LoVo (cell line): Measurements from ENCODE around the gene CELA2B.

Experiments used
- DNase-seq: peaks from one replicate; pipeline ENCODE4 v3.0.0-alpha.2; 2016; ENCODE audit warnings: low spot score

CELA2B gene

GRCh38 chr1:15526021-15526489, 50.2 kb downstream of the CELA2B start:
- no peak for DNase-seq

- peak; percentile 99 for DNase-seq
Measured at GRCh38 chr1:15526490-15527339, 50.8 kb downstream of the CELA2B start, which contains the start of gene DNAJC16. DNAJC16 (plus strand) TSS chr1:15526848; CDS start chr1:15529106, 2,258 bp downstream.

GRCh38 chr1:15531003-15531402, 55.1 kb downstream of the CELA2B start:
- no peak for DNase-seq

GRCh38 chr1:15531682-15532081, 55.8 kb downstream of the CELA2B start:
- no peak for DNase-seq

- DNase-seq: no peak
Measured at GRCh38 chr1:15538771-15539170, 62.9 kb downstream of the CELA2B start.

- DNase-seq: no peak
Measured at GRCh38 chr1:15540186-15540585, 64.3 kb downstream of the CELA2B start.
